ENCODE data around the gene PACRG.

DNA sequence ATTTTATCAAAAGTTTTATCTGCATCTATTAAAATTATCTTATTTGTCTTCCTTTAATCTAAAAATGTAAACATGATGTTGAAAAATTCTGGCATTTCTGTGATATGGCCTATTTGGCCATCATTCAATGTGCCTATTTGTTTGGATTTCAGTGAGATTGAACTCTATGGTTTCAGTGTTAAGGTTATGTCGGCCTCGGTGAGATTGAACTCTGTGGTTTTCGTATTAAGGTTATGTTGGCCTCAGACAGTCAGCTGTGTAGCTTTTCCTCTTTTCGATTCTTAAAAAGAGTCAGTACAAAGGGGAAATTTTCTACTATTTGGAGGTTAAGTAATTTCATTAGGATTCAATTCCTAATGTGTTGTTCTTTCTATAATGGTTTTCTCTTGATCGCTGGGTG is 320.6 kb downstream of the PACRG start:
- TF ChIP-seq SRF (IDR thresholded peaks at IDR 0.05; ENCODE audit: low read depth, low read length), result no peak
- TF ChIP-seq, protein P1, sequence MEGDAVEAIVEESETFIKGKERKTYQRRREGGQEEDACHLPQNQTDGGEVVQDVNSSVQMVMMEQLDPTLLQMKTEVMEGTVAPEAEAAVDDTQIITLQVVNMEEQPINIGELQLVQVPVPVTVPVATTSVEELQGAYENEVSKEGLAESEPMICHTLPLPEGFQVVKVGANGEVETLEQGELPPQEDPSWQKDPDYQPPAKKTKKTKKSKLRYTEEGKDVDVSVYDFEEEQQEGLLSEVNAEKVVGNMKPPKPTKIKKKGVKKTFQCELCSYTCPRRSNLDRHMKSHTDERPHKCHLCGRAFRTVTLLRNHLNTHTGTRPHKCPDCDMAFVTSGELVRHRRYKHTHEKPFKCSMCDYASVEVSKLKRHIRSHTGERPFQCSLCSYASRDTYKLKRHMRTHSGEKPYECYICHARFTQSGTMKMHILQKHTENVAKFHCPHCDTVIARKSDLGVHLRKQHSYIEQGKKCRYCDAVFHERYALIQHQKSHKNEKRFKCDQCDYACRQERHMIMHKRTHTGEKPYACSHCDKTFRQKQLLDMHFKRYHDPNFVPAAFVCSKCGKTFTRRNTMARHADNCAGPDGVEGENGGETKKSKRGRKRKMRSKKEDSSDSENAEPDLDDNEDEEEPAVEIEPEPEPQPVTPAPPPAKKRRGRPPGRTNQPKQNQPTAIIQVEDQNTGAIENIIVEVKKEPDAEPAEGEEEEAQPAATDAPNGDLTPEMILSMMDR (IDR thresholded peaks at IDR 0.05; ENCODE audit: control extremely low read depth in 1 of 3, insufficient read depth in 1 of 3, low read depth in 1 of 3, low read length in 3 of 3), result no peak
- no peak for TF ChIP-seq SP1 (IDR thresholded peaks at IDR 0.05; ENCODE audit: low read depth, low read length)
- TF ChIP-seq JUN (IDR thresholded peaks at IDR 0.05; ENCODE audit: low read depth, low read length), result no peak
- no peak for TF ChIP-seq MAFK (IDR thresholded peaks at IDR 0.05; ENCODE audit: low read depth, low read length)
- no peak for TF ChIP-seq HDAC2 (IDR thresholded peaks at IDR 0.05; ENCODE audit: borderline replicate concordance in 1 of 2, low read depth in 2 of 2, low read length in 2 of 2)
- no peak for TF ChIP-seq EZH2 (IDR thresholded peaks at IDR 0.05; ENCODE audit: low read depth, low read length, severe bottlenecking)
- TF ChIP-seq CREB1 (IDR thresholded peaks at IDR 0.05), result no peak
- no peak for TF ChIP-seq USF2 (IDR thresholded peaks at IDR 0.05; ENCODE audit: low read length)
- TF ChIP-seq POLR2A (IDR thresholded peaks at IDR 0.05; ENCODE audit: control extremely low read depth in 1 of 2, low read depth in 2 of 2, low read length in 2 of 2), result no peak
